A549 (cell line): ENCODE data around the gene CACNG7. TPM values are rescaled to one million over a fixed set of nuclear protein-coding genes. Genes with fewer than 3 reads are reported as not detected.

Experiments used
- ATAC-seq, 2 experiments: fragments of 200-7000 bp in 1 of 2; fragments of >200 bp in 1 of 2; cut with Nextera tagmentation in 1 of 2; cut with Tn5 transposase in 1 of 2; 3 replicates each; pipeline versions ENCODE4 v1.8.0 to v1.9.1; 2018 to 2020; ENCODE audit warnings: mild to moderate bottlenecking in 1 of 2, moderate library complexity in 1 of 2
- CTCF ChIA-PET: fragments of 300-600 bp; sonication (Branson Sonifier 250); formaldehyde crosslinking; extraction: SDS; loops from one replicate; lab custom pipeline; 2021; ENCODE audit warnings: antibody characterized with exemption, inconsistent platforms; lab: Yijun Ruan, JAX
- POLR2A ChIA-PET: fragments of 350-600 bp; formaldehyde crosslinking; extraction: SDS; loops from one replicate; lab custom pipeline; 2021; ENCODE audit warnings: antibody characterized with exemption, inconsistent platforms; lab: Yijun Ruan, JAX
- DNase-seq, 2 experiments: peaks; one replicate each; pipeline versions ENCODE4 v3.0.0 to v3.0.0-alpha.2; 2011 to 2016; ENCODE audit warnings: low read depth in 1 of 2, low spot score in 1 of 2
- FAIRE-seq: peaks from 2 replicates; lab custom pipeline; 2011; peaks lifted over from hg19 to GRCh38; lab: Jason Lieb, UNC
- H3K27ac ChIP-seq, 2 experiments: fragments of >200 bp; sonication (Bioruptor Twin); formaldehyde crosslinking; 3 replicates each; pipeline ENCODE4 v1.5.1; 2016 to 2017
- H3K4me1 ChIP-seq: fragments of >200 bp; sonication (Bioruptor Twin); formaldehyde crosslinking; 3 replicates; pipeline ENCODE4 v1.6.1; 2016
- H3K4me2 ChIP-seq: fragments of >200 bp; sonication (Bioruptor Twin); formaldehyde crosslinking; 3 replicates; pipeline ENCODE4 v1.6.1; 2016
- H3K4me3 ChIP-seq: fragments of >200 bp; sonication (Bioruptor Twin); formaldehyde crosslinking; 3 replicates; pipeline ENCODE4 v1.5.1; 2016
- H3K9me3 ChIP-seq: fragments of >200 bp; sonication (Bioruptor Twin); formaldehyde crosslinking; 3 replicates; pipeline ENCODE4 v1.6.1; 2016
- CBX8 ChIP-seq: fragments of 200-600 bp; sonication (generic); IDR thresholded peaks from 2 replicates; pipeline ENCODE4 v1.6.1; 2016
- CHD4 ChIP-seq: fragments of 200-600 bp; sonication (generic); IDR thresholded peaks from 2 replicates; pipeline ENCODE4 v1.6.1; 2016; ENCODE audit warnings: antibody characterized with exemption, mild to moderate bottlenecking, borderline replicate concordance
- EHF ChIP-seq: fragments of 250-450 bp; sonication (Bioruptor Pico); IDR thresholded peaks from 2 replicates; pipeline ENCODE4 v1.5.0; 2020; ENCODE audit warnings: mild to moderate bottlenecking
- EHMT2 ChIP-seq: fragments of 200-600 bp; sonication (generic); IDR thresholded peaks from 2 replicates; pipeline ENCODE4 v1.6.1; 2016; ENCODE audit warnings: antibody characterized with exemption, low read depth, mild to moderate bottlenecking, moderate library complexity
- ESRRA ChIP-seq: fragments of 150-350 bp; IDR thresholded peaks from 2 replicates; pipeline ENCODE4 v1.6.1; 2014; ENCODE audit warnings: mild to moderate bottlenecking, low read length, borderline replicate concordance
- FOSL2 ChIP-seq, 2 experiments: fragments of 450-650 bp in 1 of 2; fragments of >200 bp in 1 of 2; sonication (Bioruptor Twin) in 1 of 2; formaldehyde crosslinking; IDR thresholded peaks; 2 replicates each; pipeline versions ENCODE4 v1.5.0 to v1.6.1; 2016 to 2020; ENCODE audit warnings: mild to moderate bottlenecking in 1 of 2, moderate library complexity in 1 of 2
- FOXS1 ChIP-seq: fragments of 250-450 bp; sonication (Bioruptor Pico); IDR thresholded peaks from 2 replicates; pipeline ENCODE4 v1.5.0; 2020; ENCODE audit warnings: mild to moderate bottlenecking, moderate library complexity
- HDAC2 ChIP-seq: fragments of 200-600 bp; sonication (generic); IDR thresholded peaks from 2 replicates; pipeline ENCODE4 v1.6.1; 2016
- HOXA7 ChIP-seq: fragments of 250-450 bp; sonication (Bioruptor Pico); IDR thresholded peaks from 2 replicates; pipeline ENCODE4 v1.5.0; 2020; ENCODE audit warnings: mild to moderate bottlenecking, moderate library complexity
- HOXB13 ChIP-seq: fragments of 250-450 bp; sonication (Bioruptor Pico); IDR thresholded peaks from 2 replicates; pipeline ENCODE4 v1.5.0; 2020; ENCODE audit warnings: low read depth, mild to moderate bottlenecking, moderate library complexity
- HOXB5 ChIP-seq: fragments of 250-450 bp; sonication (Bioruptor Pico); IDR thresholded peaks from 2 replicates; pipeline ENCODE4 v1.5.0; 2020; ENCODE audit warnings: mild to moderate bottlenecking, moderate library complexity
- JUN ChIP-seq, 2 experiments: fragments of >200 bp; sonication (Bioruptor Twin); formaldehyde crosslinking; IDR thresholded peaks; 2 replicates in 1 of 2; 3 replicates in 1 of 2; pipeline ENCODE4 v1.6.1; 2016 to 2017
- KDM5A ChIP-seq: fragments of 200-600 bp; sonication (generic); IDR thresholded peaks from 2 replicates; pipeline ENCODE4 v1.6.1; 2016; ENCODE audit warnings: antibody characterized with exemption, mild to moderate bottlenecking
- MAZ ChIP-seq: fragments of 150-350 bp; IDR thresholded peaks from 2 replicates; pipeline ENCODE4 v1.6.1; 2014; ENCODE audit warnings: antibody characterized with exemption, low read depth, low read length, borderline replicate concordance
- MYC ChIP-seq: IDR thresholded peaks from 2 replicates; pipeline ENCODE4 v1.6.1; 2012; ENCODE audit warnings: mild to moderate bottlenecking, inconsistent platforms, low read length, improper control_type of control experiment, borderline replicate concordance
- NR3C1 ChIP-seq: fragments of >200 bp; sonication (Bioruptor Twin); formaldehyde crosslinking; IDR thresholded peaks from 3 replicates; pipeline ENCODE4 v1.6.1; 2017
- POLR2AphosphoS2 ChIP-seq: conservative IDR thresholded peaks from 2 replicates; pipeline ENCODE4 v1.6.1; 2012; ENCODE audit warnings: low read length, improper control_type of control experiment, inconsistent platforms
- RAD21 ChIP-seq, 2 experiments: fragments of >200 bp in 1 of 2; sonication (Bioruptor Twin) in 1 of 2; formaldehyde crosslinking in 1 of 2; IDR thresholded peaks in 1 of 2; conservative IDR thresholded peaks in 1 of 2; 2 replicates in 1 of 2; 3 replicates in 1 of 2; pipeline ENCODE4 v1.6.1; 2012 to 2018; ENCODE audit warnings: inconsistent platforms in 1 of 2
- RARB ChIP-seq: fragments of 250-450 bp; sonication (Bioruptor Pico); IDR thresholded peaks from 2 replicates; pipeline ENCODE4 v1.8.0; 2021; ENCODE audit warnings: mild to moderate bottlenecking, moderate library complexity
- RFX5 ChIP-seq: fragments of 450-650 bp; IDR thresholded peaks from 2 replicates; pipeline ENCODE4 v1.7.1; 2014; ENCODE audit warnings: antibody characterized with exemption, mild to moderate bottlenecking, moderate library complexity
- SREBF2 ChIP-seq: fragments of 450-650 bp; IDR thresholded peaks from 2 replicates; pipeline ENCODE4 v1.6.1; 2014; ENCODE audit warnings: mild to moderate bottlenecking, moderate library complexity
- TFCP2L1 ChIP-seq: fragments of 250-450 bp; sonication (Bioruptor Pico); IDR thresholded peaks from 2 replicates; pipeline ENCODE4 v1.5.0; 2021; ENCODE audit warnings: mild to moderate bottlenecking
- TP53 ChIP-seq: fragments of 250-450 bp; sonication (Bioruptor Pico); IDR thresholded peaks from 2 replicates; pipeline ENCODE4 v1.5.0; 2021; ENCODE audit warnings: mild to moderate bottlenecking, moderate library complexity
- USF2 ChIP-seq: fragments of 450-650 bp; IDR thresholded peaks from 2 replicates; pipeline ENCODE4 v1.6.1; 2014; ENCODE audit warnings: antibody characterized with exemption
- ZSCAN20 ChIP-seq: fragments of 250-450 bp; sonication (Bioruptor Pico); IDR thresholded peaks from 2 replicates; pipeline ENCODE4 v1.8.0; 2022; ENCODE audit warnings: mild to moderate bottlenecking, moderate library complexity
- WGBS: methylation state at CpG from one replicate; pipeline ENCODE4 v1.1.6; 2017; ENCODE audit errors: missing lambda C conversion rate; 5-methylcytosine and 5-hydroxymethylcytosine counted together
- polyA plus RNA-seq, 4 experiments: library from polyadenylated mRNA; depleted of rRNA in 3 of 4; stranded (reverse); fragments of >200 nt; fragmentation: RNase III in 1 of 4; extraction: RNeasy Plus Mini Kit Qiagen cat#74134 plus additional on column Dnase treatment in 1 of 4; gene quantifications; 2 replicates in 3 of 4; 3 replicates in 1 of 4; pipeline ENCODE4 v1.2.3, GENCODE V29; 2011 to 2017
- TF ChIP-seq, protein P1 (sequence below): fragments of >200 bp; sonication (Bioruptor Twin); formaldehyde crosslinking; IDR thresholded peaks from 3 replicates; pipeline ENCODE4 v1.5.1; 2016
- TF ChIP-seq, protein P2 (sequence below): fragments of 250-450 bp; sonication (Bioruptor Pico); IDR thresholded peaks from 2 replicates; pipeline ENCODE4 v1.5.0; 2020; ENCODE audit warnings: low read depth, mild to moderate bottlenecking, moderate library complexity

Gene CACNG7
- polyA plus RNA-seq, 2 of the 4 experiments (the other 2 are of a cell fraction), result 7.6 to 11.5 TPM

- TF ChIP-seq, protein P1, sequence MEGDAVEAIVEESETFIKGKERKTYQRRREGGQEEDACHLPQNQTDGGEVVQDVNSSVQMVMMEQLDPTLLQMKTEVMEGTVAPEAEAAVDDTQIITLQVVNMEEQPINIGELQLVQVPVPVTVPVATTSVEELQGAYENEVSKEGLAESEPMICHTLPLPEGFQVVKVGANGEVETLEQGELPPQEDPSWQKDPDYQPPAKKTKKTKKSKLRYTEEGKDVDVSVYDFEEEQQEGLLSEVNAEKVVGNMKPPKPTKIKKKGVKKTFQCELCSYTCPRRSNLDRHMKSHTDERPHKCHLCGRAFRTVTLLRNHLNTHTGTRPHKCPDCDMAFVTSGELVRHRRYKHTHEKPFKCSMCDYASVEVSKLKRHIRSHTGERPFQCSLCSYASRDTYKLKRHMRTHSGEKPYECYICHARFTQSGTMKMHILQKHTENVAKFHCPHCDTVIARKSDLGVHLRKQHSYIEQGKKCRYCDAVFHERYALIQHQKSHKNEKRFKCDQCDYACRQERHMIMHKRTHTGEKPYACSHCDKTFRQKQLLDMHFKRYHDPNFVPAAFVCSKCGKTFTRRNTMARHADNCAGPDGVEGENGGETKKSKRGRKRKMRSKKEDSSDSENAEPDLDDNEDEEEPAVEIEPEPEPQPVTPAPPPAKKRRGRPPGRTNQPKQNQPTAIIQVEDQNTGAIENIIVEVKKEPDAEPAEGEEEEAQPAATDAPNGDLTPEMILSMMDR, result no peak
- TF ChIP-seq EHMT2 (no peak), RARB (CRISPR knock-in tag) (no peak), TP53 (peak; percentile 97), FOSL2 (IDR thresholded peaks at IDR 0.05) (no peak), FOSL2 (CRISPR knock-in tag; IDR thresholded peaks at IDR 0.05) (peak; percentile 45; the same call in 1 of the 2 replicates), ZSCAN20 (0 out of 2 replicates have a peak, but pooled peaks have one; percentile 47), USF2 (peak; percentile 56), FOXS1 (CRISPR knock-in tag) (peak; percentile 77; the same call in 1 of the 2 replicates), TFCP2L1 (CRISPR knock-in tag) (peak; percentile 72; the same call in 1 of the 2 replicates)
- TF ChIP-seq, protein P2, sequence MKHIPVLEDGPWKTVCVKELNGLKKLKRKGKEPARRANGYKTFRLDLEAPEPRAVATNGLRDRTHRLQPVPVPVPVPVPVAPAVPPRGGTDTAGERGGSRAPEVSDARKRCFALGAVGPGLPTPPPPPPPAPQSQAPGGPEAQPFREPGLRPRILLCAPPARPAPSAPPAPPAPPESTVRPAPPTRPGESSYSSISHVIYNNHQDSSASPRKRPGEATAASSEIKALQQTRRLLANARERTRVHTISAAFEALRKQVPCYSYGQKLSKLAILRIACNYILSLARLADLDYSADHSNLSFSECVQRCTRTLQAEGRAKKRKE (CRISPR knock-in tag), result peak; percentile 81
These were observed 80.8 kb downstream of the CACNG7 start (continued) for GRCh38 chr19:53989600-53990533.

DNA sequence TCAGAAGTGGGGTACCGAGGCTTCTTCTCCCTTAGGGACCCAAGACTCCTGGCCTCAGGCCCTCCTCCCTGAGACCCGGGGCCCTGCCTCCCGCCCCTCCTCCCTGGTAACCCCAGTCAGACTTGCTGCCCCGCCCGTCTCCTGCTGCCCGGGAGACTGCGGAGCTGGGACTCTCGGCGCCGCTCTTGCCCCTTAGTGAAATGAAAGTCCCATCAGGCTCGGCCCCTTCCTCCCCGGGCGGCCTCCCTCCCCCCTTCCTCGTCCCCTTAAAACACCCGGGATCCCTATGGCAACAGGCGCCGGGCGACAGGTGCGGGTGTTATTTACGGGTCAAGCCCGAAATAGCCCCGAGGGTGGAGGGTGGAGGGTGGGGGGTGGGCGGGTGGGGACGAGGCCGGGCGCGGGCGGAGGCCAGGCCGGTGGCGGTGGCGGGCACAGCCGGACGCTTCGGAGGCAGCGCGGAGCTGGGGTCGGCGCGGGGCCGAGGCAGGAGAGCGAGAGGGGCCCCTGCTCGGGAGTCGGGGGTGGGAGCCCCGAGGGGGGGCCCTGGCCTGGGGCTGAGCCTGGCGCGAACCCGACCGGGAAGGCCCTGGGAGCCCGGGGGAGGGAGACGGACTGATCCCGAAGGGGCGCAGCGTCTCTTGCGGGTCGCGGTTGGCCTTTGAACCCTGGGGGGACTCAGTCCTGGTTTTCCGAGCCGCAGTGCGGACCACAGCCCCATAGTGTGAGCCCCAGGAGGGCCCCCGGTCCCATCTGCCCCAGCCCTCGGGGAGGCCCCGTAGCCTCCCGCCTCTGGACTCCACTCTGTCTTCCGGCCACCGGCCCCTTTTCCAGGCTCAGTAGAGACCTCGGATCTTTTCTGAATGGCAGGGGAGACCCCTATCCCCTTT lies 82.4 kb downstream of the CACNG7 start, which contains the start of gene CACNG6:
CACNG6 (plus strand) TSS at position 414 of the 890 bp plus-strand sequence. CDS start 1,241 bp downstream, outside the sequence.
- Histone ChIP-seq H3K4me1 (peaks cover 66% of the 10 kb centered on the region), H3K4me3 (peak within 1 kb of the TSS; percentile 51), H3K9me3 (no peaks in the 10 kb centered on the region), H3K4me2 (peak within 1 kb of the TSS; percentile 86), H3K27ac (peak within 1 kb of the TSS; percentile 93 to 97)
- WGBS, result 5% methylated on average over 26 of the region's 66 CpGs
- FAIRE-seq (peak; percentile 43), ATAC-seq (peak; percentile 53 to 62), DNase-seq (peak; percentile 86 to 93)
- ChIA-PET POLR2A (interaction anchor here (0.6 to 1.8 kb wide), 7 partner anchors 11 to 111 kb away, joined by 3 to 7 read pairs (median 6); partner anchors contain the start of gene NDUFA3), CTCF (interaction anchor here (1.0 to 4.6 kb wide), 4 partner anchors 13 to 36 kb away, joined by 3 to 45 read pairs (median 6); no protein-coding TSS in a partner anchor)
- TF ChIP-seq HOXA7 (CRISPR knock-in tag) (peak; percentile 75), RARB (CRISPR knock-in tag) (0 out of 2 replicates have a peak, but pooled peaks have one; percentile 49), FOXS1 (CRISPR knock-in tag) (no peak), TP53 (peak; percentile 93), TFCP2L1 (CRISPR knock-in tag) (peak; percentile 83; the same call in 1 of the 2 replicates), NR3C1 (no peak), JUN (IDR thresholded peaks at IDR 0.05) (peak in 1 of 2 experiments; percentile 84; a peak in 3 of 5 replicates), MYC (no peak), HOXB13 (peak; percentile 73; the same call in 1 of the 2 replicates), HOXB5 (CRISPR knock-in tag) (peak; percentile 83), CHD4 (no peak), MAZ (no peak), KDM5A (no peak), RAD21 (conservative IDR thresholded peaks at IDR 0.05 in 1 of 2, IDR thresholded peaks at IDR 0.05 in 1 of 2) (peak; percentile 36 to 47; a peak in 4 of 5 replicates), POLR2AphosphoS2 (no peak), RFX5 (no peak), EHF (CRISPR knock-in tag) (peak; percentile 32; the same call in 1 of the 2 replicates), SREBF2 (no peak), ESRRA (no peak), HDAC2 (no peak), CBX8 (no peak)
- TF ChIP-seq, protein P2 (CRISPR knock-in tag), result no peak
- TF ChIP-seq, protein P1, result no peak
